ENCODE results near the gene CMTM1. TPM values are rescaled to one million over a fixed set of nuclear protein-coding genes. Genes with fewer than 3 reads are reported as not detected.

The CMTM1 gene
- total RNA-seq, 1 experiment from 2014 or later = 5.6 TPM

DNA sequence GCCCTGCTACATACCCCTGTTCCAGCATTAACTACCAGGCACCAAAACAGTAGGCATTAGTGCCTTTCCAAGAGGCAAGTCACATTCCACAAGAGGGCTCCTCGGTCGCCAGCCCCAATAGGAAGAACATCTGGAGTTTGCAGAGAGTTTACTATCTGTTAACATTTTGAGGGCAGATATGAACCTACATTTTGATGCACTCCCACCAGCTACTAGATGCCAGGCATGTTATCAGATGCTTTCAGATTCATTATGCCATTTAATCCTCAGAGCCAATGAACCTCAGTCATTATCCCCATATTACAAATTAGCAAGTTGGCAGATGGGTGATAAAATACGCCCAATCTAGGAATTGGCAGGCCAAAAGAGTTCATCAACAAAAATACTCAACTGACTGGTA, 8.8 kb downstream of the CMTM1 start:
- no peaks in the 10 kb centered on the region for H3K27me3 ChIP-seq (replicated peaks; ENCODE audit: control insufficient read depth, insufficient read depth, low read length)
- ChIA-PET POLR2A (no interaction called here), CTCF (interaction anchor here (2.5 kb wide), 1 partner anchor 33 kb away, joined by 7 read pairs; no protein-coding TSS in a partner anchor)
- TF ChIP-seq, protein P1, sequence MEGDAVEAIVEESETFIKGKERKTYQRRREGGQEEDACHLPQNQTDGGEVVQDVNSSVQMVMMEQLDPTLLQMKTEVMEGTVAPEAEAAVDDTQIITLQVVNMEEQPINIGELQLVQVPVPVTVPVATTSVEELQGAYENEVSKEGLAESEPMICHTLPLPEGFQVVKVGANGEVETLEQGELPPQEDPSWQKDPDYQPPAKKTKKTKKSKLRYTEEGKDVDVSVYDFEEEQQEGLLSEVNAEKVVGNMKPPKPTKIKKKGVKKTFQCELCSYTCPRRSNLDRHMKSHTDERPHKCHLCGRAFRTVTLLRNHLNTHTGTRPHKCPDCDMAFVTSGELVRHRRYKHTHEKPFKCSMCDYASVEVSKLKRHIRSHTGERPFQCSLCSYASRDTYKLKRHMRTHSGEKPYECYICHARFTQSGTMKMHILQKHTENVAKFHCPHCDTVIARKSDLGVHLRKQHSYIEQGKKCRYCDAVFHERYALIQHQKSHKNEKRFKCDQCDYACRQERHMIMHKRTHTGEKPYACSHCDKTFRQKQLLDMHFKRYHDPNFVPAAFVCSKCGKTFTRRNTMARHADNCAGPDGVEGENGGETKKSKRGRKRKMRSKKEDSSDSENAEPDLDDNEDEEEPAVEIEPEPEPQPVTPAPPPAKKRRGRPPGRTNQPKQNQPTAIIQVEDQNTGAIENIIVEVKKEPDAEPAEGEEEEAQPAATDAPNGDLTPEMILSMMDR (IDR thresholded peaks at IDR 0.05; ENCODE audit: insufficient read depth in 1 of 2, low read depth in 1 of 2, low read length in 1 of 2, severe bottlenecking in 1 of 2, unreplicated experiment in 1 of 2) = no peak
- H3K36me3 ChIP-seq (ENCODE audit: control insufficient read depth, insufficient read depth, low read length) = no peaks in the 10 kb centered on the region
- Mint-ChIP-seq H3K9me3 (ENCODE audit: unreplicated experiment) (no peaks in the 10 kb centered on the region), H3K27me3 (ENCODE audit: insufficient read depth, unreplicated experiment) (no peaks in the 10 kb centered on the region), H3K27ac (ENCODE audit: unreplicated experiment) (no peak overlapping the region), H3K36me3 (ENCODE audit: insufficient read depth, unreplicated experiment) (no peaks in the 10 kb centered on the region), H3K4me1 (ENCODE audit: low read depth, unreplicated experiment) (no peaks in the 10 kb centered on the region), H3K4me3 (ENCODE audit: unreplicated experiment) (no peak overlapping the region)
- BruUV-seq (replicated peaks) = no TSS peak
- no peaks in the 10 kb centered on the region for H3K4me1 ChIP-seq
- intact Hi-C loops (cut with micrococcal nuclease; ENCODE audit: unreplicated experiment) = no loop called here
- no peak overlapping the region for H3K4me3 ChIP-seq (ENCODE audit: low read depth, low read length)
- H3K9me3 ChIP-seq = no peaks in the 10 kb centered on the region
- DNase-seq = no peak

DNA sequence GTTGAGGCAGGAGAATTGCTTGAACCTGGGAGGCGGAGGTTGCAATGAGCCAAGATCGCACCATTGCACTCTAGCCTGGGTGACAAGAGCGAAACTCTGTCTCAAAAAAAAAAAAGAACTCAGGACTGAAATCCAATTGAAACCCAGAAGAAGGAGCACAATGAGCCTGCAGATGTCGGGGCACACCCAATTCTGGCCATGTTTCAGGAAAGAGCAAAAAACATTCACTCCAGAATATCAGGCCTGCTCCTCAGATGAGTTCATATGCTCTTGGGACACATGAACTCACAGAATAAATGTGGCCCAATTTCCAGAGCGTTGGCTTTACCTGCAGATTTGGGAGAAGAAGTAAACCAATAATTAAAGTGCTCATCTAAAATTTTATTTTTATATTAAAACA, 10.1 kb downstream of the CMTM1 start:
- TF ChIP-seq, protein P1 (IDR thresholded peaks at IDR 0.05; ENCODE audit: insufficient read depth in 1 of 2, low read depth in 1 of 2, low read length in 1 of 2, severe bottlenecking in 1 of 2, unreplicated experiment in 1 of 2) = no peak
- DNase-seq = no peak
- Mint-ChIP-seq H3K4me1 (ENCODE audit: low read depth, unreplicated experiment) (no peaks in the 10 kb centered on the region), H3K36me3 (ENCODE audit: insufficient read depth, unreplicated experiment) (no peaks in the 10 kb centered on the region), H3K27ac (ENCODE audit: unreplicated experiment) (no peak overlapping the region), H3K4me3 (ENCODE audit: unreplicated experiment) (no peak overlapping the region), H3K27me3 (ENCODE audit: insufficient read depth, unreplicated experiment) (no peaks in the 10 kb centered on the region), H3K9me3 (ENCODE audit: unreplicated experiment) (no peaks in the 10 kb centered on the region)
- CTCF ChIA-PET = no interaction called here
- intact Hi-C loops (cut with micrococcal nuclease; ENCODE audit: unreplicated experiment) = no loop called here
- Histone ChIP-seq H3K4me3 (ENCODE audit: low read depth, low read length) (no peak overlapping the region), H3K4me1 (peaks cover 6% of the 10 kb centered on the region; the same call in 1 of the 2 replicates), H3K36me3 (ENCODE audit: control insufficient read depth, insufficient read depth, low read length) (no peaks in the 10 kb centered on the region), H3K9me3 (no peaks in the 10 kb centered on the region), H3K27me3 (replicated peaks; ENCODE audit: control insufficient read depth, insufficient read depth, low read length) (no peaks in the 10 kb centered on the region)
- no TSS peak for BruUV-seq (replicated peaks)
- POLR2A ChIA-PET = interaction anchor here (0.6 kb wide), 1 partner anchor 87 kb away, joined by 3 read pairs; no protein-coding TSS in a partner anchor

DNA sequence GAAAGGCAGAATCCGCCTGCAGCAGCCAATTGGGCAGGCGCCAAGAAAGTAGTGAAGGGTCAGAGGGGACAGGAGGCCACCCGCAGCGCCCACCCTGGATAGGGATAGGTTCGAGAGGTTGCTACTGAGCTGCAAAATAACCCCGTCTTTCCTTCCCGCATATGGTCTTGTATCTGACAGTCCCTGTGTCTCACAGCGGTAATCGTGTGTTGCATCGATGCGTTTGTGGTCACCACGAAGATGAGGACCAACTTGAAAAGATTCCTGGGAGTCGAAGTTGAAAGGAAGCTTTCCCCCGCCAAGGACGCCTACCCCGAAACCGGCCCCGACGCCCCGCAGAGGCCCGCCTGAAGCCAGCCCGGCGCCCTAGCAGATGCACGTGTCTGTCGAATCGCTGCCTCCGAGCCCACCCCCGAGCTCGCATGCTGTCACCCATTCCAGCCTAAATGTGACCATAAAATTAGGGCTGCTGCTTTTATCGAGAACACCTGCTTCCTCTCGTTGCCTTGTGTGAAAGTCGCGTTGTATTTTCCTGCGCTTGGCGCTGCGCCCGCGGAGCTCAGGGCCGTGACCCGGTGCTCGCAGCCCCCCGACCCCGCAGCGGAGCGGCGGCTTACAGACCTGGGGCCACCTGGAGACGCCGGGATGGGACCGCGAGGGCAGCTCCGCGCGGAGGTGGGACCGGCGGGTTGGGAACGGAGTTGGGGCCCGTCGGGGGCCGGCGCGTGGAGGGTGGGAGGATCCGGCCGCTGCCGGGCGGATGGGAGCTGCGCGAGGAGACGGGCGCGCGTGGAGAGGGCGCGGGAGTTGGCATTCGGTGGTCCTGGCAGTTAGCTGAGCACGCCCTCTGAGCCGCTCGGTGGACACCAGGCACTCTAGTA, 12.7 kb downstream of the CMTM1 start, which contains the start of gene CMTM2:
CMTM2 (plus strand) TSS at position 813 of the 881 bp plus-strand sequence. CDS start 145 bp downstream, outside the sequence.
- Mint-ChIP-seq H3K4me1 (ENCODE audit: low read depth, unreplicated experiment) (no peaks in the 10 kb centered on the region), H3K27me3 (ENCODE audit: insufficient read depth, unreplicated experiment) (peaks cover 3% of the 10 kb centered on the region), H3K4me3 (ENCODE audit: unreplicated experiment) (no peak within 1 kb of the TSS), H3K36me3 (ENCODE audit: insufficient read depth, unreplicated experiment) (no peaks in the 10 kb centered on the region), H3K27ac (ENCODE audit: unreplicated experiment) (no peak within 1 kb of the TSS), H3K9me3 (ENCODE audit: unreplicated experiment) (no peaks in the 10 kb centered on the region)
- BruUV-seq (replicated peaks) = no TSS peak
- peaks cover 9% of the 10 kb centered on the region; the same call in 1 of the 2 replicates for H3K4me1 ChIP-seq
- ChIA-PET POLR2A (no interaction called here), CTCF (interaction anchor here (1.4 kb wide), 1 partner anchor 30 kb away, joined by 3 read pairs; no protein-coding TSS in a partner anchor)
- TF ChIP-seq, protein P1 (IDR thresholded peaks at IDR 0.05; ENCODE audit: insufficient read depth in 1 of 2, low read depth in 1 of 2, low read length in 1 of 2, severe bottlenecking in 1 of 2, unreplicated experiment in 1 of 2) = no peak
- no peak within 1 kb of the TSS for H3K4me3 ChIP-seq (ENCODE audit: low read depth, low read length)
- H3K9me3 ChIP-seq = no peaks in the 10 kb centered on the region
- intact Hi-C loops (cut with micrococcal nuclease; ENCODE audit: unreplicated experiment) = no loop called here
- H3K36me3 ChIP-seq (ENCODE audit: control insufficient read depth, insufficient read depth, low read length) = no peaks in the 10 kb centered on the region
- no peak for DNase-seq
- H3K27me3 ChIP-seq (replicated peaks; ENCODE audit: control insufficient read depth, insufficient read depth, low read length) = no peaks in the 10 kb centered on the region
